Activated T-helper 1 cell treated with anti-CD3 and anti-CD28 coated beads, Interleukin-12 subunit alpha, Interleukin-12 subunit beta, Interleukin-2, Interleukin-4 antibody, amounts not matched to agents 30 ng/mL and 10 ng/mL and 1 ng/mL, durations not matched to agents 14 hours and 24 hours and 36 hours (primary cell): ENCODE results near the gene CHKA. TPM values are rescaled to one million over a fixed set of nuclear protein-coding genes. Genes with fewer than 3 reads are reported as not detected.
A peak's percentile ranks its signal among the peaks of the same experiment; 100 is the strongest.

ENCODE experiments used
- DNase-seq: peaks from one replicate; pipeline ENCODE4 v3.0.0; 2021; ENCODE audit warnings: low spot score
- H3K27ac Mint-ChIP-seq: one replicate; pipeline ENCODE4 v1.8.0; 2021; ENCODE audit warnings: mild to moderate bottlenecking, mixed read lengths
- H3K27me3 Mint-ChIP-seq: one replicate; pipeline ENCODE4 v1.8.0; 2022; ENCODE audit warnings: mild to moderate bottlenecking, moderate library complexity, mixed read lengths; ENCODE audit not compliant: insufficient read depth
- H3K36me3 Mint-ChIP-seq: one replicate; pipeline ENCODE4 v1.8.0; 2021; ENCODE audit warnings: low read depth, mixed read lengths
- H3K4me1 Mint-ChIP-seq: one replicate; pipeline ENCODE4 v1.8.0; 2021; ENCODE audit warnings: low read depth, mixed read lengths
- H3K4me3 Mint-ChIP-seq: one replicate; pipeline ENCODE4 v1.8.0; 2021; ENCODE audit warnings: mild to moderate bottlenecking, moderate library complexity, mixed read lengths
- H3K9me3 Mint-ChIP-seq: one replicate; pipeline ENCODE4 v1.8.0; 2021; ENCODE audit warnings: mixed read lengths
- intact Hi-C: fragments of 100-400 bp; cut with micrococcal nuclease; formaldehyde crosslinking; loops from one replicate; pipeline ENCODE4 v1.15.1; 2024
- total RNA-seq: library from RNA; stranded (reverse); gene quantifications from 2 replicates; pipeline ENCODE4 v1.2.3, GENCODE V29; 2022

Gene CHKA
- total RNA-seq, 1 donor from 2014 or later, result 13.7 TPM

GRCh38 chr11:68002938-68003845 lies 118.0 kb downstream of the CHKA start:
- Mint-ChIP-seq H3K9me3 (no peaks in the 10 kb centered on the region), H3K27ac (peak overlapping the region; percentile 75), H3K27me3 (no peaks in the 10 kb centered on the region), H3K36me3 (no peaks in the 10 kb centered on the region), H3K4me1 (peaks cover 27% of the 10 kb centered on the region), H3K4me3 (peak overlapping the region; percentile 85)
- peak; percentile 30 for DNase-seq
- intact Hi-C loops, result no loop called here

Other genes with a start within 250 kb of the CHKA start
- gene UNC93B1, start 117.3 kb downstream of the CHKA start, total RNA-seq, result 13.9 and 14.8 TPM in 2 replicates
- gene ALDH3B1, start 111.1 kb downstream of the CHKA start, total RNA-seq, result not detected in 2 replicates
- gene NDUFS8, start 90.7 kb downstream of the CHKA start, total RNA-seq, result 137 and 144 TPM in 2 replicates
- 142 and 152 TPM in 2 replicates for gene TCIRG1, start 82.4 kb downstream of the CHKA start, total RNA-seq
- gene KMT5B, start 91.9 kb upstream of the CHKA start, total RNA-seq, result 32.1 and 37.3 TPM in 2 replicates
- 33.9 and 39.7 TPM in 2 replicates for gene C11orf24, start 150.6 kb upstream of the CHKA start, total RNA-seq
- 21.4 and 23.9 TPM in 2 replicates for gene LRP5, start 191.2 kb upstream of the CHKA start, total RNA-seq